DOHH2 (cell line): ENCODE data around the gene STARD3.

ENCODE experiments used
- H3F3A ChIP-seq: fragments of 200-600 bp; sonication (generic), shearing (Covaris generic); 2 replicates; pipeline ENCODE4 v1.6.0; 2016; ENCODE audit warnings: antibody characterized with exemption, mild to moderate bottlenecking; ENCODE audit not compliant: control insufficient read depth, insufficient read depth
- H3K27ac ChIP-seq: fragments of 200-600 bp; sonication (generic); 2 replicates; pipeline ENCODE4 v1.5.1; 2014; ENCODE audit warnings: low read depth, mild to moderate bottlenecking, low read length, moderate library complexity
- H3K27me3 ChIP-seq: fragments of 200-600 bp; sonication (generic); 2 replicates; pipeline ENCODE4 v1.6.1; 2014; ENCODE audit warnings: mild to moderate bottlenecking, low read length, mixed read lengths; ENCODE audit not compliant: control insufficient read depth
- H3K36me3 ChIP-seq: fragments of 200-600 bp; sonication (generic); 2 replicates; pipeline ENCODE4 v1.6.1; 2014; ENCODE audit warnings: mild to moderate bottlenecking, low read length, moderate library complexity, mixed read lengths; ENCODE audit not compliant: control insufficient read depth
- H3K4me1 ChIP-seq: fragments of 200-600 bp; sonication (generic); 2 replicates; pipeline ENCODE4 v1.6.1; 2014; ENCODE audit warnings: mild to moderate bottlenecking, low read length, mixed read lengths; ENCODE audit not compliant: control insufficient read depth
- H3K4me2 ChIP-seq: fragments of 200-600 bp; sonication (generic); 2 replicates; pipeline ENCODE4 v1.6.0; 2014; ENCODE audit warnings: mild to moderate bottlenecking, low read length, moderate library complexity
- H3K4me3 ChIP-seq: fragments of 200-600 bp; sonication (generic); 2 replicates; pipeline ENCODE4 v1.5.1; 2014; ENCODE audit warnings: mild to moderate bottlenecking, low read length, mixed read lengths
- H3K79me2 ChIP-seq: fragments of 200-600 bp; sonication (generic); 2 replicates; pipeline ENCODE4 v1.6.1; 2014; ENCODE audit warnings: mild to moderate bottlenecking, low read length, mixed read lengths; ENCODE audit not compliant: control insufficient read depth
- H3K9me2 ChIP-seq: fragments of 200-600 bp; sonication (generic); replicated peaks from 2 replicates; pipeline ENCODE4 v1.6.1; 2014; ENCODE audit warnings: mild to moderate bottlenecking, low read length, mixed read lengths; ENCODE audit not compliant: control insufficient read depth
- H3K9me3 ChIP-seq: fragments of 200-600 bp; sonication (generic); 2 replicates; pipeline ENCODE4 v1.6.1; 2014; ENCODE audit warnings: antibody characterized with exemption, low read length, mixed read lengths; ENCODE audit not compliant: control insufficient read depth, insufficient read depth
- H4K20me1 ChIP-seq: fragments of 200-600 bp; sonication (generic); 2 replicates; pipeline ENCODE4 v1.6.0; 2014; ENCODE audit warnings: low read depth, mild to moderate bottlenecking, antibody characterized with exemption, low read length, moderate library complexity; ENCODE audit not compliant: control insufficient read depth, insufficient read depth
- CTCF ChIP-seq: fragments of 200-600 bp; sonication (generic); IDR thresholded peaks from one replicate; pipeline ENCODE4 v1.5.1; 2014; ENCODE audit warnings: antibody characterized with exemption, mild to moderate bottlenecking, low read depth, low read length; ENCODE audit not compliant: poor library complexity, severe bottlenecking
- EZH2phosphoT487 ChIP-seq: fragments of 200-600 bp; sonication (generic); IDR thresholded peaks from 2 replicates; pipeline ENCODE4 v1.6.1; 2017; ENCODE audit warnings: borderline replicate concordance, mild to moderate bottlenecking, antibody characterized with exemption, low read length, moderate library complexity, mixed read lengths

Gene STARD3

GRCh38 chr17:39667945-39668924 lies 31.3 kb downstream of the STARD3 start, which contains the start of gene PNMT:
Gene PNMT (plus strand): TSS chr17:39668453. CDS start chr17:39668476, 23 bp downstream.
- Histone ChIP-seq H3K9me3 (no peaks in the 10 kb centered on the region), H3K4me1 (peaks cover 17% of the 10 kb centered on the region), H4K20me1 (no peaks in the 10 kb centered on the region), H3K36me3 (no peaks in the 10 kb centered on the region), H3K4me3 (peak within 1 kb of the TSS; percentile 67), H3K27me3 (peaks cover 31% of the 10 kb centered on the region), H3F3A (no peaks in the 10 kb centered on the region; the same call in 1 of the 2 replicates), H3K27ac (no peak within 1 kb of the TSS), H3K79me2 (no peaks in the 10 kb centered on the region), H3K4me2 (peak within 1 kb of the TSS; percentile 69), H3K9me2 (no peaks in the 10 kb centered on the region)
- no peak for TF ChIP-seq EZH2phosphoT487
- TF ChIP-seq CTCF = peak; percentile 85

GRCh38 chr17:39669897-39670735 lies 33.2 kb downstream of the STARD3 start:
- Histone ChIP-seq H3K4me2 (no peak overlapping the region), H3K79me2 (no peaks in the 10 kb centered on the region), H3K27ac (no peak overlapping the region), H3F3A (no peaks in the 10 kb centered on the region), H3K9me2 (no peaks in the 10 kb centered on the region), H3K4me1 (peaks cover 30% of the 10 kb centered on the region), H3K36me3 (no peaks in the 10 kb centered on the region), H3K27me3 (peaks cover 31% of the 10 kb centered on the region), H3K4me3 (no peak overlapping the region), H4K20me1 (no peaks in the 10 kb centered on the region), H3K9me3 (no peaks in the 10 kb centered on the region)
- TF ChIP-seq EZH2phosphoT487 (no peak), CTCF (no peak)

- no peaks in the 10 kb centered on the region for H3K9me2 ChIP-seq
- no peak overlapping the region for H3K27ac ChIP-seq
- no peak overlapping the region for H3K4me2 ChIP-seq
- H4K20me1 ChIP-seq = no peaks in the 10 kb centered on the region
- peaks cover 36% of the 10 kb centered on the region for H3K4me1 ChIP-seq
- H3K36me3 ChIP-seq = no peaks in the 10 kb centered on the region
- peaks cover 29% of the 10 kb centered on the region for H3K27me3 ChIP-seq
- no peak overlapping the region for H3K4me3 ChIP-seq
- H3K9me3 ChIP-seq = no peaks in the 10 kb centered on the region
- H3F3A ChIP-seq = no peaks in the 10 kb centered on the region
- no peak for TF ChIP-seq EZH2phosphoT487
- no peak for TF ChIP-seq CTCF
- H3K79me2 ChIP-seq = no peaks in the 10 kb centered on the region
These were observed 33.8 kb downstream of the STARD3 start for GRCh38 chr17:39670746-39671145.
